Measurements from ENCODE around the gene SUB1. TPM values are rescaled to one million over a fixed set of nuclear protein-coding genes. Genes with fewer than 3 reads are reported as not detected.

The SUB1 gene
- polyA plus RNA-seq, 1 donor from 2014 or later = 1,107 TPM

Other genes with a start within 250 kb of the SUB1 start
- 115 and 141 TPM in 2 replicates for gene ZFR, start 140.8 kb upstream of the SUB1 start, polyA plus RNA-seq
- 1.5 and 1.6 TPM in 2 replicates for gene NPR3, start 125.8 kb downstream of the SUB1 start, polyA plus RNA-seq